ENCODE data around the gene NEDD4L.

The NEDD4L gene

DNA sequence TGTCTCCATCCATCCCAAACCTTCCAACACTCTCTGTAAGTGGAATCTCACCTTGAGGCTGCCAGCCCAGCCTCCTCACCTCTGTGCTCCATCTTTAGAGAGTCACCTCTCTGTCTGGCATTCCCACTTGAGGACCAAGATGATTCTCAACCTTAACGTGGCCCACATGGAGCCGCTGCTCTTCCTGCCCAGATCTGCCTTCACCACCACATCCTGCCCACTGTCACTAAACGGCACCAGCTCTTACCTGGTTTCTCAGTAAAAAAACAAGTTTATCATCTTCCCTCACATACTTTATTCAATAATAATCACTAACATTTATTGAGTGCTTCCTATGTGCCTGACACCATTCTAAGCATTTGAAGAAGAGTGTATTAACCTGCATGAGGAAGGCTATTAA is 80.4 kb downstream of the NEDD4L start:
- no peak for DNase-seq

DNA sequence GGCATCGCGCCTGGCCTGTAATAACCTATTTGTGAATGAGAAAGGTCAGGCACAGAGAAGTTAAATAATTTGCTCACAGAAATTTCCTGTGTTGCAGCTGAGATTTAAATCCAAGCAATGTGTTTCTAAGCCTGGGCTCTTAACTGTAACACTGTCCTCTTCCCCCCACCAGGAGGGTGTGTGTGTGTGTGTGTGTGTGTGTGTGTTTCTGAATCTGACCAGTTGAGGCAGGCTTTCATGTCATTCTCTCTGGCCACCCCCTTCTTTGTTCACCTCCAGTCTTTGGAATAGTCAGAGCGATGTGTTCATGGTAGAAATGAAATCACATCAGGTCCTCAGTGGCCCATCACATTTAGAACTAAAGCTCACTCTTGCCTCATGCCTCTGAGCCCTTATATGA is 81.2 kb downstream of the NEDD4L start:
- no peak for DNase-seq

DNA sequence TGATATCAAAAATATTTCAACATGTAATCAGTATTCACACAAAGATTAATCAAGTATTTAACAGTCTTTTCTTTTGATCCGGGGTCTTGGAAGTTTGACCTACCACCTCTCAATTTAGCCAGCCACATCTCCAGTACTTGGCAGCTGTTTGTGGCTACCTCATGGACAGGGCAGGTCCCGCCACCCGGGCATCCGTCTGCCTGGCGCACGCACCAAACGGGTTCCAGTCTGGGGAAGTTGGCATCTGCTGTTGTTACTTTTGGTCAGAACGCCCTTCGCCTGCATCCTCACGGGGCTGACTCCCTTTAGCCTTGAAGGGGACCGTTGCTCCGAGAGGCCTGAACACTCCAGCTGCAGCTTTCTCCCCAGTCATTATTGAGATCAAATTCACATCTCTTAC is 81.7 kb downstream of the NEDD4L start:
- DNase-seq, result no peak

DNA sequence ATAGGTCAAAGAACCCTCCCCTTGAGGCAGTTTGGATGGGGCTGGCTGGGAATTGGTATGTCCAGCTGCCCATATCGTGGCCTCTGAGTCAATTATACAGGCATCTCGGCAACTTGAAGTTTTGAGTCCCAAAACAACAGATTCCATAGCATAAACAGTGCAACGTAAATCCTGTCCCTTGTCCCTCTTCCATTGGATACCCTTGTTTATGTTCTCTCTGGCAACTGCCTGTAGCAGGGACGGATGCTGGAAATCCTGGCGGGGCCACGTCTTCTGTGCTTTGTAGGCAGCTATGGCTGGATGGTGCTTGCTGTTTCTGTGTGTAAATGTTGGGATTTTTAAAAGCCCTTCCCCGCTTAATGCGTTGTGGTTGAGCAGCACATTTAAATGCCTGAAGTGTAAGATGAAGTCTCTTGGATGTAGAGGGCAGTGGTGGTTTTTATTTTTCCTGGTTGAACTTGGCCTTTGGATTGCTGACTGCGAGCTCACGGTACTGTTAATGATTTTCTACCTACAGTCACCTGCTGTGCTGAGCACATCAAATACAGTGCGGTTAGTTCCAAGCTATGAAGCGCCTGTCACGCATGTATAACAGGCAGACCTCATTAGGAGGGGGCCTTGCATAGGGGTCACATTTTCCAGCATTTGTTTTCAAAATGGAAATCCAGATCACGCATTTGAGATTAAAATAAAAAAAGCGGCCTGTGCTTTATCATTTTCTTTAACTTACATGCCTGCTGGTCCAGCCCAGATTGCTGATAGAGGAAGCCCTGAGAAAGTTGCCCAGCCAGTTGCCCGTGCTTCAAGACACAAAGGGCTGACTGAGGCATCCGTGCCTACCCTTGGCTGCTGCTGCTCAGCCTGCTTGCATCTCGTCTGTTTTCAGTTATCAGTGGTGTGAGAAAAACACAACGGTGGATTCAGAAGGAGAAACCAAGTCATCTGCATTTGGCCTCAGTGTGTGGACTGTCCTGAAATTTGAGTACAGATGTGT is 84.7 kb downstream of the NEDD4L start:
- no peak for DNase-seq

DNA sequence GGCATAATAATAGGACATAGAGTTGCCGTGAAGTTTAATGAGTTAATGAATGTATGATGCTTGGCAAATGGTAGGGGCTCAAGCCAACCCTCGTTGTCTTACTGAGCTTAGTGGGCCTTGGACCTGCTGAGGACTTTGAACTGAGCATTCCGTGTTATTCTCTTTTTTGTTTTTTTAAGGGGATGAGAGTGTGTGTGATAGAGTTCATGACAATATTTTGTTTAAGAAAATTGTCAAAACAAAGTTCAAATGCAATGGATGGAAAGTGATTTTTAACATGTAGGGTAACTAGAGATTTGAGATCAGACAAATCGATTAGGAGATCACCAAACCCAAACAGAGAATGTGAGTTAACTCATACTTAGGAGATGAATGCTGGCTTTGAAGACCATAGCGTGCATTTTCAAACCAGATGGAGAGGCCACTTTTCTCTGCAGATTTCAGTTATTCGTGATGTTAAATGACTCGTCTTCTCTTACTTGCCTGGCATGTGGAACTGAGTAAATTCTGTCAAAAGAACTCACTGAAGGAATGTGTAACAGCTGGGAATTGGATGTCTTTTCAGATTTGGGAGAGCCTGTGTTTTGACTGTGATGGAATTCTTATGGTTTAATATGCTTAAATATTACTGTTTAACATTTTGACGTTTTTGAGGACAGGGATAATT is 88.7 kb downstream of the NEDD4L start:
- DNase-seq, result no peak

DNA sequence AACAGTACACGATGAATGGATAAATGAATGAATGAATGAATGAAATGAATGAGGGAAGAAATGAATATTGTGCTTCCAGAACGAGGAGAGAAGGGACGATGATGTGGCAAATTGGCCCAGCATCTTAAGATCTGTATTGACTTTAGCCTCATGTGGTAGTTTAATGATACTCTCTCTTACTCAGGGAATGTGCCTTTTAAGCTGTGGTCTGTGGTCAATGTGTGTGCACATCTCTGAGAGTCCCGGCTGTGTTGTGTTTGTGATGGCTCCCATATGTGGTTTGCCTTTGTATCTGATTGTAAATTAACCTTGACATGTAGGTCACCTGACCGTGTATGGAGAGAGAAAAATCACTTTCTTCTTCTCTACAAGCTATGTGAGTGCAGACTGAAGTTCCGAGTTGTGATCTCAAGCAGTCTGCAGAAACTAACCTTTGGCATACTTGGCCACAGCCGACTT is 91.2 kb downstream of the NEDD4L start:
- peak; percentile 13 for DNase-seq

DNA sequence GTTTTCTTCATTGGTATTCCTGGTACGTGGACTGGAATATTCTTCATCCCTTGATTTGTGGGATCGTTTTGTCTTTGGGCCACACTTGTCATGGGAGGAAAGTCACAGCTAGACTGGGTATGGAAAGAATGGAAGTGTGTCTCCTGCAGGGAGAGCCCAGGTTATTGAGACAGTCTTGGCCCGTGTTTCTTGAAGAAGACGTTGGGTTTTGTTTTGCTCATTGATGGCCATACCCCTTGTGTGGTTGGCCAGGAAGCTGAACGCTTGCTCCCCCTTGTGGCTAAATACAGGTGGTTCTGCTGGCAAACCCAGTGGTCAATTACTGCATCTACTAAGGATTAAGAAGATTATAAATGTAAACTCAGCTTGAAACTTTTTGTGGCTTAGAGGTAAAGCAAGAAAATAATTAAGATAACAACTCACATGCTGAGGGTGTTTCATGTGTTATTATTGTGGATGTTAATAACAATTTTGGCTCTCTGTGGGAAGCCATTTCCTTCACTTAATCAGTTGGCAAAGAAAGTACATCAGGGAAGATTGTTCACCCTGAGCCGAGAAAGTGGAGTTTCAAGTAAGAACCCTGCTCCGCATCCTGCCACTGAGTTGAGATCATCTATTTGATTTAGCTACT is 91.8 kb downstream of the NEDD4L start:
- peak; percentile 48 for DNase-seq

DNA sequence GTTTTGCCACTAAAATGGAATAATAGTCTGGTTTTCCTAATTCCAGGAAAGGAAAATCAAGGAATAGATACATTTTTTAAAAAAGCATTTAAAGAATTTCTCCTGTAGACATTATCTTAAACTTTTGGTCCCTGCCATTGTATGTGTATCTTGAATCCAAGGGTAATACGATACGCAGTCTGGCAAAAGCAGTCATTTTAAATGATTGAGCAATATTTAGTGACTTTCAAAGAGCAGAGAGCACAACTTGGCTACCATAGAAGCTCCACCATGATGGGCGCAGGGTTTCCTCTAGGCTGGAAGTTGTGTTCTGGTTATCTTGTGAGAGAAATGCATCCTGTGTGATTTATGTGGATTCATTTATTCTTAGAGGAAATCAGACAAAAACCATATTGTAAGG is 92.9 kb downstream of the NEDD4L start:
- no peak for DNase-seq

DNA sequence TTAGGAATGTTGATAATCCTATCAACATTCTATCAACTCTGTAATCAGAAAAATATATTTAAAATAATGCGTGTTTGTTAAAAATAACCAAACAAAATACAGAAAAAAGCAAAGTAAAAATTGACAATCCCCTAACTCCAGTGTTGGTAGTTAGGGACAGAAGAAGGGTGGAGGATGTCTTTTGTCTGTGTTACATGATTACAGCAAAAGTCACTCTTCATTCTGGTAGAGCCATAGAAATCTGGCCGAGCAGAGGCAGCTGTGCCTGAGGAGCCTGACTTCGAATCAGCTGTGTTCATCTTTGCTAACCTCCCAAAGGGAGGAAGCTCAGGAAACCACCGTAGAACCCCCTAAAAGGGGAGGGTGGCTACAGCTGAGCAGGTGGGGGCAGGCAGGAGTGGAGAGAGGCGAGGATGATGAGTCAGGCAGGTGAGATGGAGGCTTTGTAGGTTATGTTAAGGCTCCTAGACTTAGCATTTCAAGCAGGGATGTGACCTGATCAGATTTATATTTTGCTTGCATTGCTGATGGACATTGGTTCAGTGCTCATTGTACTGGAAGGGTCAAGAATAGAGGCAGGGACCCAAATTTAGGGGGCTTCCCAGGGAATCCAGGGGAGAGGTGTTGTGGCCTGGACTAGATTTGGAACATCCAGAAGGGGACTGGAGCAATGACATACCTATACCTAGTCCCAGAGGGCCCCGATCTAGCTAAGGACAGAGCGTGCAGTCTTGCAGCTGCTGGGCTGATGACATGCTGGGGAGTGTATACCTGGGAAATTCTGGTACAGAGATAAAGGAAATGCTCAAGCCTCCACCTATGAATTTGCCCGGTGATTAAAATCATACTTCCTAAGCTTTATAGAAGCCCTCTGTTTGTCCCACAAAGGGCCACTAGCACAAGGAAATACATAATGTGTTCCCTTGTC is 95.7 kb downstream of the NEDD4L start:
- no peak for DNase-seq

DNA sequence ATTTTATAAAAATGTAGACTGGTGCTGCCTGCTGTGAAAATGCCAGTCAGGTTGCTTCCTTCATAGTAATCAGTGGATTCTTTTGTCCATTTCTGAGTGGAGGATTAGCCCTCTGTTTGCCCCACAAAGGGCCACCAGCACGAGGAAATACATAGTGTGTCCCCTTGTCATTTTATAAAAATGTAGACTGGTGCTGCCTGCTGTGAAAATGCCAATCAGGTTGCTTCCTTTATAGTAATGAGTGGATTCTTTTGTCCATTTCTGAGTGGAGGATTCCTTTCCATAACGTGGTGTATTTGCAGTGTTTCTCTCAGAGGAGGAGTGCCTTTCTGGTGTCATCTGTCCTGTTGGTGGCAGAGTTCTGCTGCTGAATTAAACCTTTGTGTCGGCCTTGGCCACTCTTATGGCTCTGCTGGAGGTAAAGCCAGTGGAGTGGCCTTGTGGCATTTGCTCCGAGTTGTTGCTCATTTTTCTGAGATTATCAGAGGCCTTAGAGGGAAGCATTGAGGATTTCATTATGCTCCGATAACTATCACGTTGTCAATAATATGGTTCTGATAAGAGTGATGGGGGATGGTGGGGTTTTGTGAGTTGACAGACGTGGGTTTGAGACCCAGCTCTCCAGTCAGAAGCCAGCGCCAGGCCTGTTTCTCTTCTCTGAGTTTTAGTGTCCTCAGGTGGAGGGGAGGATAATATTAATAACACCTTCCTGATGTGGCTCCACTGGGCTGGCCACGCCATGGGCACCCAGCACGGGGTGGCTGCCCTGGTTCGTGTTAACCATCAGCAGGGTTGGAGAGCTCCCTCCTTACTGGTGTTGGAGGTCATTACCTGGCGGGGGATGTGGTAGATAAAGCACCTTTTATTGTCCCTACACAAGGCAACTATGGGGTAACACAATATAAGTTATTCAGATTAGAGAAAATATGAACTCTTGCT is 96.6 kb downstream of the NEDD4L start:
- DNase-seq, result no peak

DNA sequence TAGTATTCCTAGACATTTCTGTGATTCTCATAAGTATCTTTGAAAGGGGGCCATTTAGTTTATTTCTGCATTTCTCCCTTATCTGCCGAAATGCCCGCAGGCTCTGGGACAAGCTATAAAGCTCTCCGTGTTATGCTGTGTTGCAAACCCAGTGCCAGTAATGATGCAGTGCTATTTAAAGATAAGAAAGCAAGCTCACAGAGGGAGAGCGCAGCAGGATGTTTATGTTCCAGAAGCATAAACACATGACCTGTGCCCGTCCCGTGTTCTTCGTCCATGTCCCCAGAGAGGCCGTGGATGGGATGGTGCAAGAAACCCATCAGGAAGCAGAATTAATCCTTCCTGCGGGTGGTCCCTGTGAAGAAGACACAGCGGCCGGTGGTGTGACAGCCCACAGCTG is 99.4 kb downstream of the NEDD4L start:
- no peak for DNase-seq

DNA sequence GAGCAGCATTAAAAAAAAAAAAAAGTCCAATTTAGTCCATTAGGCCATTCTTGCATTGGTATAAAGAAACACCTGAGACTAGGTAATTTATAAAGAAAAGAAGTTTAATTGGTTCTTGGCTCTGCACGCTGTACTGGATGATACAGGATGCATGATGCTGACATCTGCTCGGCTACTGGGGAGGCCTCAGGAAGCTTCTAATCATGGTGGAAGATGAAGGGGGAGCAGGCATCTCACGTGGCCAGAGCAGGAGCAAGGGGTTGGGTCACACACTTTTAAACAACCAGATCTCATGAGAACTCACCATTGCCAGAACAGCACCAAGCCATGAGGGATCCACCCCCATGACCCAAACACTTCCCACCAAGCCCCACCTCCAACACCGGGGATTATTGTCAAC is 100.1 kb downstream of the NEDD4L start:
- DNase-seq, result no peak

DNA sequence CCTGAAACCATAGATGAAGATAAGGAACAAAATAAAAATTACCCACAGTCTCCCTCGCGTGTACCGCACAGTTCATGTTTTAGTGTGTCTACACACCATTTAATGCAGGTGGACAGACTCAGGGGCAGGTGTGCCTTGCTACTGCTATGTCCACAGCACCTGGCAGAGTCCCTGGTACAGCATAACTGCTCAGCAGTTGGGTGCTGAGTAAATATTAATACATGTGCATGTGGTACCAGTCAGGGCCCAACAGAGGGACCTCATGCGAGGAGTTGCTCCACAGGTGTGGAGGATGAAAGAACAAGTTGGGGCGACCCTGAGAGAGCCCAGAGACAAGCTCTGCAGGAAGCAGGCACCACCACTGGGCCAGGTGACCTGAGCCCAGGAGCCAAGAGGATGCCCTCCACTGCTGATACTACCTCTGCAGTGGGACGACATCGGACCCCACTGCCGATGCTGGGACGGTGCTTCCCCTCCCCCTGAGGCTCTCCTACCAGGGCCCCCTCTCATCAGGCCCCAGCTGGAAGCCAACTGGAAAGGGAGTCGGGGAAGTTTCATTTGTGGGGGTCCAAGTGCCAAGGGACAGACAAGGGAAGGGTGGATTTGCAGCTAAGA is 100.8 kb downstream of the NEDD4L start:
- no peak for DNase-seq

DNA sequence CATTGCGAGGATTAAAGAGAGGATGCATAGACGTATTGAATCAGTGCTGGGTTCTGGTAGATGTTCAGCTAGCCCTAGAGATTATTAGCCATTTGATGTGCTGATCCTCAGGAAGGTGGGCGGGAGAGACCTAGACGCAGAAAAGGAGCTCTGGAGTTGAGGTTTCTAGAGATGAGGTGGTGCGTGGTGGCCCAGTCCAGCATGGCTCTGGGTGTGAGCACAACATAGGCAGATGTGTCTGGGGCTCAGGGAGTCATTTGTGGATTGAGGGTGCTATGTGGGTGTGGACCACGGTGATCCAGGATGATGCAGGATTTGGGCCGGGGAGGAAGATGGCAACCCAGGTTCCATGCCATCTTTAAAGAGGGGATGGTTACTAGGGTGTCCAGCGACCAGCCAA is 102.1 kb downstream of the NEDD4L start:
- no peak for DNase-seq

DNA sequence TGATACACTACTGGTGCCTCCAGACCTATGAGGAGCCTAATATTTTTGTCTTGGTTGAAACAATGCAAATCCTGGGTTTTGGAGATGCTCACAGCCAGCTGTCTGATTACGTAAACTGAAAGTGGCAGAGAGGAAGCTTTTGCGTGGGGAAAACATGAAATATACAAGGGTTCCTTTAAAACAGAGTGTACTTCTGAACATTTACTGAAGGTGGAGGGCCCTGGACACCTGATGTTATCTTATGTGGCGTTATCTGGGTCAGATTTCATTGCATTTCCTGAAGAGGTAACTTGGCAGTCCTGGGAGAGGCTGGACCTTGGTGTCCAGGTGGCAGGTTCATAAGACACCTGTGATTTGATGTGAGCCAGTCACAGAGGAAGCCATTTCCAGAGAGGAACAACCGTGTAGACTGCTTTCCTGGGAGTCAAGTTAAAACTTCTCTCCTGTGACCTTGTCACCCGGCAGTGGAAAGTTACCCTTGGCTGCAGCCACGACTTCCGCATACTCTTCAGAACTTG is 105.0 kb downstream of the NEDD4L start:
- DNase-seq, result no peak

DNA sequence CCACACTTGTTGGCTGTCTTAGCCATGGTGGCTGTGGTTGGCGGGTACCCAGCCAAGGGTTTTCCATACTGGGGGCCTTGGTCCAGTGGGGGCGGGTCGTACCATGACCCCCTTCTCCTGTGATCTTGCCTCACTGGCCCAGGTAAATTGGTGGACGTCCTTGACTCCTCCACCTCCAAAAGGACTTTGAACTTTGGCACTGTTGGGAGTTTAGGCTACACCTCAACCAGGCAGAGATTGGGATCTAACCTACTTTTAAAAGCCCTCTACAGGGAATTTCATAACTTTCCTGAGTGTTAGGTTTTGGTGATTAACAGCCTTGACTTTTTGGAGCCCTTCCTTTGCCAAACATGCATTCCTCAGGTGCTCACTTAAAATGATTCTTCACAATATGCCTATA is 106.7 kb downstream of the NEDD4L start:
- DNase-seq, result no peak

DNA sequence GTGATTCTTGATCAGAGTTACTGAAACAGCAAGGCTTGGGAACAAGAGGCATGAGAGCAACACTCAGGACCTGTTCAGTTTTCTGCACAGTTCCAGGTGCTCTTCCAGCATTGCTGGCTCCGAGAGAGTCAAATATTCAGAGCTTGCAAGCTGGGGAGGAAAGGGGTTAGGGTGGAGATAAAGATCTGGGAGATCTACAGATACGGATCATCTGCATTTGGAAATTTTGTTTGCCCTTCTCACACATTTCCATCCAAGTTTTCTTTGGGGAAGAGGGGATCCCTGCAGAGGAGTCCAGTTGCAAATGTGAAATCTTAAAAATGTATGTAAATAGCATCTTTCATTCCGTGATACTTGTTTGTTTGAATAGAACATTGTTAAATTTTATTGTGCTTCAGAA is 108.2 kb downstream of the NEDD4L start:
- no peak for DNase-seq

DNA sequence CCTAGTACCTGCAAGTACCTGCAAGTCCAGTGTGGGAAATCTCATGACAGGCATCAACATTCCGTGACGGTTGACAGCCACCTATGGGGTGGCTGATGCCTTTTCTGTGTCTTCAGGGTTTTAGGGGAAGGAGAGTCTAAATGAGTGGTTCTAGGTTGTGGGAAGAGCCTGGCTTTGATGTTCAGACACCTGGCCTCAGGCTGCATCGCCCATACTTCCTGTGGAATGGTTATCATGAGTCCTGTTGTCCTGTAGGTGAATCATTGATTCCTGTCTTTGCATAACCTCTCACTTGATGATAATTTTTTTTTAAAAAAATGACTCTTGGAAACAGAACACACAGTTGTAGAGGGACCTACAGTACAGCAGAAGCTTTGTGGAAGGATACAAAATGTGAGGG is 108.9 kb downstream of the NEDD4L start:
- DNase-seq, result no peak

DNA sequence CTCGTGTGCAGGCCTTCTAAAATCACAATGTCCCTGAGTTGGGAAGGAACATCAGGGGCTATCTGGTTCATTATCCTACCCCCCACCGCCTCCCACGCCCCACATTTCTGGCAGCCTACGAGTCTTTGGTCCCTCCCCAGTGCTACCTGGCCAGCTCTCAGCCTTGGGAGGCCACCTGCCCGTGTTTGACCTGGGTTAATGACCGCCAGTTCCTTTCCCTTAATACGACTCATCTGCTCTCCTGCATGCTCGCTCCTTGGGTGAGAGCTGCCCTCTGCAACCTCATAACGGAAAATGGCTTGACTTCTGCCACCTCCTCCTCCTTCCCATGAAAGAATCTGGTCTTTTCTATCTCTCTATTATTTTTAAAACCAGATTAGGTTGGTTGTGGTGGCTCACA is 112.5 kb downstream of the NEDD4L start:
- DNase-seq, result no peak

DNA sequence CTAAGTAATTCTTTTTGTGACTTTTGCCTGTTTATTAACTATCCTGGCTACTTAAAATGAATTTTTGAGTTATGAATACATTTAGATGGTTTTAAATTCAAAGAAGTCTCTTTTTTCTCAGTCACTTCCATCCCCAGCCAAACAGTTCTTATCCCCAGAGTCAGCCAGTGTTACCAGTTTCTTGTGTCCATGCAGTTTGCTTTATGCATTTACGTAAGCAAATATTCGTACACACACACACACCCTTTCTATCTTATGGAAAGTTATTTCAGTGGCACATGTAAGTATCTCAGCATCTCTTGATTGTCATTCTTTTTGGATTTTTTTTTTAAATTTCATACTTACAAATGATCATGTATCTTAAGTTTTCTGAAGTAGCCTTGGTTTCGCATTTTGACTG is 113.2 kb downstream of the NEDD4L start:
- DNase-seq, result no peak

DNA sequence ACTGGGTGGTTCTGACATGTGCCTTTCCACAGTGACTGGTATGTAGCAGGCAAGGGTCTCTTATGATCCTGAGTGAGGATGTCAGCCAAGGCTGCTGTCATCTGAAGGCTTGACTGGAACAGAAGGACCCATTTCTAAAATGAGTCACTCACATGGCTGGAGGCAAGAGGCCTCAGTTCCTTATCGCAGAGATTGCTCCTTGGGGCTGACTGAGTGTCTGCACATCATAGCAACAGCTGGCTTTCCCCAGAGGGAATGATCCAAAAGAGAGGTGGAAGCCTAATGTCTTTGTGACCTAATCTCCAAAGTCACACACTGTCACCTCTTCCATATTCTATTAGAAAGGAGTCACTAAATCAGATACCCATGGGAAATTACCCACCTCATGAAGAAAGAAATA is 114.0 kb downstream of the NEDD4L start:
- DNase-seq, result no peak

All from CD4-positive, alpha-beta T cell treated with Interleukin-4 for 4 hours (primary cell).